Glutamatergic neuron (in vitro differentiated cells): Measurements from ENCODE around the gene TIE1. TPM values are rescaled to one million over a fixed set of nuclear protein-coding genes. Genes with fewer than 3 reads are reported as not detected.
"Not testable (repeated sequence)": the region's sequence is repeated elsewhere in the genome, so short reads cannot be mapped to it uniquely, and the experiment has no call there.

Source experiments
- DNase-seq: peaks from one replicate; pipeline ENCODE4 v3.0.0; 2022
- H3K27ac Mint-ChIP-seq: one replicate; pipeline ENCODE4 v1.8.0; 2020; ENCODE audit warnings: mild to moderate bottlenecking, mixed read lengths, inconsistent platforms; ENCODE audit not compliant: unreplicated experiment
- H3K27me3 Mint-ChIP-seq: one replicate; pipeline ENCODE4 v1.8.0; 2020; ENCODE audit warnings: mild to moderate bottlenecking, moderate library complexity, mixed read lengths, inconsistent platforms; ENCODE audit not compliant: unreplicated experiment
- H3K36me3 Mint-ChIP-seq: one replicate; pipeline ENCODE4 v1.8.0; 2020; ENCODE audit warnings: mild to moderate bottlenecking, mixed read lengths, inconsistent platforms; ENCODE audit not compliant: unreplicated experiment
- H3K4me1 Mint-ChIP-seq: one replicate; pipeline ENCODE4 v1.8.0; 2020; ENCODE audit warnings: mild to moderate bottlenecking, low read depth, mixed read lengths, inconsistent platforms; ENCODE audit not compliant: unreplicated experiment
- H3K4me3 Mint-ChIP-seq: one replicate; pipeline ENCODE4 v1.8.0; 2020; ENCODE audit warnings: mild to moderate bottlenecking, mixed read lengths, inconsistent platforms; ENCODE audit not compliant: unreplicated experiment
- H3K9me3 Mint-ChIP-seq: one replicate; pipeline ENCODE4 v1.8.0; 2020; ENCODE audit warnings: mild to moderate bottlenecking, moderate library complexity, mixed read lengths, inconsistent platforms; ENCODE audit not compliant: unreplicated experiment
- total RNA-seq: library from RNA; stranded (reverse); fragmentation: NEBNext Ultra II Directional; extraction: Animal tissue kit (Norgen Biotek cat#: 25700); gene quantifications from one replicate; pipeline ENCODE4 v1.2.1, GENCODE V29; 2021; ENCODE audit not compliant: unreplicated experiment
- TF ChIP-seq, protein P1 (sequence below): fragments of 200-600 bp; sonication (generic); IDR thresholded peaks from one replicate; pipeline ENCODE4 v1.5.0; 2021; ENCODE audit not compliant: partially characterized antibody, unreplicated experiment

The TIE1 gene
- total RNA-seq, 1 donor from 2014 or later, result 11.3 TPM

DNA sequence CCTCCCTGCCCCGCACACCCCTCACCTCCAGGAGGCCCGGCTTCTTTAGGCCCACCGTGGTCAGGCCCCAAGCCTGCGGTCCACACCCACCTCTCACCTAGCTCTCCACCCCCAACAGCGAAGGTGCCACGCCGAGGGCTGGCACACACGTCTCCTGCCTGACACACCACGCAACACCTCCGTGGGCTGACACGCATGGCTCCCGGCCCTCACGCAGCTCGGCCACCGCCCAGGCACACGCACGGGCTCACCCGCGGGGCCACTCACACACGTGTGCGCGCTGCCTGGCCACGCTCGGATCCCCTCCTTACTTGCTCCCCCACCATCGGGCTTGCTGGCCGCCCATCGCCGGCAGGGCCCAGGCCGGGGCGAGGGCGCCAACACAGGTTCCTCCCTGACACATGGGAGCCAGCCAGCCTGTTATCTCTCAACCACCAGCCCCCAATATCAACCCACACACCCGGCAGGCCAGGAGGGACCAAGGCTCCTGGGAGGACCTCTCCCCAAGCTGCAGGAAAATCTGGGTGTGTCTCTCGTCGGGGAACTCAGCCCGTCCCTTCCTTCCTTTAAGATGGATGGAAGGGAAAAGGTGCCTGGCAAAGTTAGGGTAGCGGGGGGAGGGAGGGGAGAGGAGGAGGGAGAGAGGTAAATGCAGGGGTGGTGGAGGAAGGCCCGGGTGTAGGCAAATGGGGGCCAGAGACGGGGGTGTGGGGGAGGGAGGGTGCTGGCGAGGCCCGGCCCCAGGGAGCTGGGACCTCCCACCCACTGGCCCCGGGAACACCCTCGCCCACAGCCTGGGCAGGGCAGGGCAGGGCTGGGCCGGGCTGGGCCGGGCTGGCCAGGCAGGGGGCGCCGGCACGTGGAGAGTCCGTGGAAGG, 66.5 kb downstream of the TIE1 start:
- Mint-ChIP-seq H3K4me1 (peaks cover 5% of the 10 kb centered on the region), H3K27me3 (peaks cover 5% of the 10 kb centered on the region), H3K36me3 (peaks cover 6% of the 10 kb centered on the region), H3K4me3 (peak overlapping the region; percentile 87), H3K9me3 (peaks cover 4% of the 10 kb centered on the region), H3K27ac (peak overlapping the region; percentile 12)
- TF ChIP-seq, protein P1, sequence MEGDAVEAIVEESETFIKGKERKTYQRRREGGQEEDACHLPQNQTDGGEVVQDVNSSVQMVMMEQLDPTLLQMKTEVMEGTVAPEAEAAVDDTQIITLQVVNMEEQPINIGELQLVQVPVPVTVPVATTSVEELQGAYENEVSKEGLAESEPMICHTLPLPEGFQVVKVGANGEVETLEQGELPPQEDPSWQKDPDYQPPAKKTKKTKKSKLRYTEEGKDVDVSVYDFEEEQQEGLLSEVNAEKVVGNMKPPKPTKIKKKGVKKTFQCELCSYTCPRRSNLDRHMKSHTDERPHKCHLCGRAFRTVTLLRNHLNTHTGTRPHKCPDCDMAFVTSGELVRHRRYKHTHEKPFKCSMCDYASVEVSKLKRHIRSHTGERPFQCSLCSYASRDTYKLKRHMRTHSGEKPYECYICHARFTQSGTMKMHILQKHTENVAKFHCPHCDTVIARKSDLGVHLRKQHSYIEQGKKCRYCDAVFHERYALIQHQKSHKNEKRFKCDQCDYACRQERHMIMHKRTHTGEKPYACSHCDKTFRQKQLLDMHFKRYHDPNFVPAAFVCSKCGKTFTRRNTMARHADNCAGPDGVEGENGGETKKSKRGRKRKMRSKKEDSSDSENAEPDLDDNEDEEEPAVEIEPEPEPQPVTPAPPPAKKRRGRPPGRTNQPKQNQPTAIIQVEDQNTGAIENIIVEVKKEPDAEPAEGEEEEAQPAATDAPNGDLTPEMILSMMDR, result no peak
- DNase-seq, result peak; percentile 32

DNA sequence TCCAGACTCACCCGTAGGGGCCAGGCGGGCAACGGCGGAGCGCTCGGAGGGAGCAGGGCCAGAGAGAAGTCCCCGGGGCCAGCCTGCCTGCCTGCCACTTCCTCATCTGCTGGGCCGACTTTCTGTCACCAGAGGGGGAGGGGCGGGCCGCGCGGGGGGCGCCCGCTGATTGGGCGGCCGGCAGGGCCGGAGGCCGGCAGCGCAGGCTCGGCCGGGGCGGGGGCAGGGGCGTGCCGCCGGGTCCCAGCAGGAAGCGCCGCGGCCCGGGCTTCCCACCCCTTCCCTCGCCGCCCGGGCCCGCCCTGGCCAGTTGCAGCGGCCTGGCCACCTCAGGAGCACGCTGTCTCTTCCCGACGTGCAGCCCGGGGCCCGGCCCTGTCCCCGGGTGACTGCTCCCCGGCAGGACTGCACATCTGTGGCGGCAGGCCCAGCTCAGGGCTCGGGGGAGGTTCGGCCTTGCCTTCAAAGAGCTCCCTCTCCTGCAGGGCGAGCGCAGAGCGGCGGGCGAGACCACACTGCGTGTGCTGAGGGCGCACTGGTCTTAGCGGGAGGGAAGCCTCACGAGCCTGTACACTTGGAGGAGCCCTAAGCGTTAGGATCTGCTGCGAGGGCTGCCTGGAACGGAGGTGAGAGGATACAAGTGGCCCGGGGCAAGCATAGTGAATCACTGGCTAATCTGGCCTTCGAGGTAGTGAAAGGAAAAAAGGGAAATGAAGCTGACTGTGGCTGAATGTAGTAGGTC, 67.3 kb downstream of the TIE1 start, which contains the start of gene ELOVL1:
Gene ELOVL1 (minus strand): TSS at position 108 of the 742 bp plus-strand sequence. CDS start 2,402 bp downstream, outside the sequence.
- H3K27me3 Mint-ChIP-seq, result peaks cover 5% of the 10 kb centered on the region
- peaks cover 4% of the 10 kb centered on the region for H3K9me3 Mint-ChIP-seq
- peaks cover 5% of the 10 kb centered on the region for H3K4me1 Mint-ChIP-seq
- peaks cover 6% of the 10 kb centered on the region for H3K36me3 Mint-ChIP-seq
- DNase-seq, result peak; percentile 95
- H3K27ac Mint-ChIP-seq, result peak within 1 kb of the TSS; percentile 82
- TF ChIP-seq, protein P1, result no peak
- H3K4me3 Mint-ChIP-seq, result peak within 1 kb of the TSS; percentile 89

DNA sequence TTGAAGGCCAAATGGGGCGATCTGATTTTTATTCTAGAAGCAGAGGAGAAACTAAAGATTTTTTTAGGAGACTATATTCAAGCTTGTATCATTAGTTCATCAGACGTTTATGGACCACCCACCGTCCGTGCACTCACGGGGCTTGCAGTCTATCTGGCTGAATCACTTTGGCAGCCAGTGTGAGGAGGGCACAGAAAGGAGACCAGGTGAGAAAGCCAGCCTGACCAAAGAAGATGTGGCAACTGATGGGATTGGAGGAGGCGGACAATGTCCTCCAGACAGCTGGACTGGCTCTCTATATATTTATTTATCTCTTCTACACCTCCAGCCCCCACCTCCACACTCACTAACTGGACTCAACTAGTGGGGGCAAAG, 67.9 kb downstream of the TIE1 start:
- Mint-ChIP-seq H3K36me3 (peaks cover 6% of the 10 kb centered on the region), H3K4me3 (peak overlapping the region; percentile 89), H3K27ac (peak overlapping the region; percentile 82)

DNA sequence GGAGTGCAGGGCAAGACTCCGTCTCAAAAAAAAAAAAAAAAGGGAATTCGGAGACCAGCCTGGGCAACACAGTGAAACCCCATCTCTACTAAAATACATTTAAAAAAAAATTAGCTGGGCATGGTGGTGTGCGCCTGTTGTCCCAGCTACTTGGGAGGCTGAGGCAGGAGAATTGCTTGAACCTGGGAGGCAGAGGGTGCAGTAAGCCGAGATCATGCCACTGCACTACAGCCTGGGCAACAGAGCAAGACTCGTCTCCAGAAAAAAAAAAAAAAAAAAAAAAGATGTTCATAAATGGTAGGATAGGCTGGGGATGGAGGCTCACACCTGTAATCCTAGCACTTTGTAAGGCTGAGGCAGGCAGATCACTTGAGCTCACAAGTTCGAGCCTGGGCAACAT, 69.0 kb downstream of the TIE1 start:
- not testable (repeated sequence) for H3K4me3 Mint-ChIP-seq, H3K9me3 Mint-ChIP-seq, H3K27me3 Mint-ChIP-seq, H3K4me1 Mint-ChIP-seq, H3K27ac Mint-ChIP-seq, H3K36me3 Mint-ChIP-seq, DNase-seq

More for the DNA sequence above, 67.9 kb downstream of the TIE1 start:
- Mint-ChIP-seq H3K4me1 (peaks cover 5% of the 10 kb centered on the region), H3K27me3 (peaks cover 5% of the 10 kb centered on the region), H3K9me3 (peaks cover 4% of the 10 kb centered on the region)
- TF ChIP-seq, protein P1, result no peak
- no peak for DNase-seq

DNA sequence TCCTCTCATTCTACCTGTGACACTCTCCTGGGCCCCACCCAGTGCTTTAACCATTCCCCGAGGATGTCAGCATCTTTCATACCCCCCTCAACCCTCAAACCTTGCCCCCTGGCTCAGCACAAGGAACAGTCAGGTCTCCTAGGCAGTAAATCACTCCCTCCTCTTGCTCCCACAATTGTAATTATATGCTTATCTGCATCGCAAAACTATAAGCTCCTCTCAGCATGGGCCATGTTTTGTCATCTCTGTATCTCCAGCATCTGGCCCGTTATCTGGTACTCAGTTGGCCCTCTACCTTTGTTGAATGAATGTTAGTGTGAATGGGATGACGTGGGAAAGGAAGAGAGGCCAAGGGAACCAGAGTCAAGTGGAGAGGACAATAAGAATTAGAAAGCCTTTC, 69.8 kb downstream of the TIE1 start:
- Mint-ChIP-seq H3K27ac (no peak overlapping the region), H3K36me3 (no peaks in the 10 kb centered on the region), H3K9me3 (peaks cover 4% of the 10 kb centered on the region), H3K27me3 (no peaks in the 10 kb centered on the region), H3K4me1 (peaks cover 5% of the 10 kb centered on the region), H3K4me3 (no peak overlapping the region)
- no peak for DNase-seq
- TF ChIP-seq, protein P1, result no peak
